NT2/D1 (cell line): ENCODE results near the gene ANKRD31.

Experiments
- DNase-seq: peaks from one replicate; pipeline ENCODE4 v3.0.0-alpha.2; 2011; ENCODE audit warnings: low read depth, low spot score
- H3K27me3 ChIP-seq: 2 replicates; pipeline ENCODE4 v1.6.0; 2011; ENCODE audit warnings: mild to moderate bottlenecking; ENCODE audit not compliant: insufficient read length, insufficient read depth
- H3K36me3 ChIP-seq: 2 replicates; pipeline ENCODE4 v1.6.1; 2011; ENCODE audit warnings: mild to moderate bottlenecking, low read length, mixed read lengths; ENCODE audit not compliant: insufficient read depth, insufficient read length
- H3K4me1 ChIP-seq: 2 replicates; pipeline ENCODE4 v1.5.1; 2011; ENCODE audit not compliant: insufficient read depth, insufficient read length
- H3K4me3 ChIP-seq: 2 replicates; pipeline ENCODE4 v1.5.1; 2011; ENCODE audit warnings: low read depth; ENCODE audit not compliant: insufficient read length
- H3K9ac ChIP-seq: 2 replicates; pipeline ENCODE4 v1.6.0; 2011; ENCODE audit warnings: low read depth; ENCODE audit not compliant: insufficient read length
- H3K9me3 ChIP-seq: 2 replicates; pipeline ENCODE4 v1.5.1; 2011; ENCODE audit warnings: mild to moderate bottlenecking, low read length; ENCODE audit not compliant: insufficient read depth
- SUZ12 ChIP-seq: IDR thresholded peaks from 2 replicates; pipeline ENCODE4 v1.6.1; 2011; ENCODE audit not compliant: insufficient read length, insufficient read depth; ENCODE audit errors: extremely low read depth
- YY1 ChIP-seq: IDR thresholded peaks from 2 replicates; pipeline ENCODE4 v1.6.1; 2011; ENCODE audit not compliant: insufficient read length, insufficient read depth
- ZNF274 ChIP-seq: IDR thresholded peaks from 2 replicates; pipeline ENCODE4 v1.6.1; 2011; ENCODE audit warnings: mild to moderate bottlenecking, low read depth, low read length

Gene ANKRD31

DNA sequence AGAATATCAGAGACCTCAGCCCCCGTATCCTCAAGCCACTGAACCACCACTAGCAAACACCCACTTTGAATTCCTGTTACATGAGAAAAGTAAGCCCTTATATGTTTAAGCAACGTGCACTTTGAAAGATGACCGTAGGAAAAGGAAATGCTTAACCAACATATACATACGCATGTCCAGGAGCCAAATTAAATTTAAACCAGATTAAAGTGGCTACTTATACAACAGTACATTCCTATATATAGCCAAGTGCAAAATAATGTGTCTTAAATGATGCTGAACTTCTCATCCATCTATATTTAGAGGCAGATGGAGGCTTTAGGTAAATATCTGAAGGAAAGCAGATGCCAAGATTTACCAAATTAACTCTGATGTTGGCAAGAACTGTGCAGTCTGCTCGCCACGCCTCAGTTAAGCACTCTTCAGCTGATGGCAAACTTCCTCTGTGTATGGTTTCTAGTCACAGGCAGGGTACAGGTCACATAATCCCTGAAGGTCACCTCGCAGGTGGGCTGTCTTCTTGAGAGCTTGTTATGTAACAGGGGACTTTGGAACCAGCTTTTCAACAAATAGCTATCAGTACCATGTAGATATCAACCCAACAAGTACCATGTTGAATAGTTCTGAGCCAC is 192.9 kb downstream of the ANKRD31 start:
- H3K27me3 ChIP-seq = no peaks in the 10 kb centered on the region
- H3K4me3 ChIP-seq = no peak overlapping the region
- no peak overlapping the region for H3K9ac ChIP-seq
- peaks cover 59% of the 10 kb centered on the region for H3K36me3 ChIP-seq
- no peaks in the 10 kb centered on the region for H3K9me3 ChIP-seq
- TF ChIP-seq ZNF274 (no peak), SUZ12 (no peak), YY1 (no peak)
- DNase-seq = no peak
- H3K4me1 ChIP-seq = no peaks in the 10 kb centered on the region

DNA sequence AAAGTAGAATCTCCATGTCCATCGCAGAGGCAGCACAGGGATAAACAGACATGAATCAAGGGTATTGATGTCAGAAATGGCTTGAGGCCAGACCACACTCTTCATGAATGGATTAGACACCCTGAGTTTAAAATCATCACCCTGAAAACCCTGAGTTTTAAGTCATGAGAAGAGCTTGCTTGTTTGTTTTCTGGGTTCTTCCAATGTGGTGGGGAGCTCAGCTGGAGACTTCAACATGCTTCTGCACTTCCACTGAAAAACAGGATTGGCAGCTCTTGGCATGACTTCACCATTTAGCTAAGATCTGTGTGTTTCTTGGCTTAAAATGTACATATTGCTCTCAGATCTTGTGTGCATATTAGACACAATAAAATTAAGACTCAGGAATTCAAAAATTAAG is 194.2 kb downstream of the ANKRD31 start:
- H3K36me3 ChIP-seq = peaks cover 55% of the 10 kb centered on the region
- no peak for DNase-seq
- no peak overlapping the region for H3K4me3 ChIP-seq
- no peak overlapping the region for H3K9ac ChIP-seq
- H3K4me1 ChIP-seq = no peaks in the 10 kb centered on the region
- no peaks in the 10 kb centered on the region for H3K9me3 ChIP-seq
- H3K27me3 ChIP-seq = no peaks in the 10 kb centered on the region
- no peak for TF ChIP-seq ZNF274
- no peak for TF ChIP-seq SUZ12
- TF ChIP-seq YY1 = no peak

GRCh38 chr5:75040973-75041372 is 195.7 kb downstream of the ANKRD31 start:
- Histone ChIP-seq H3K9me3 (no peaks in the 10 kb centered on the region), H3K4me3 (no peak overlapping the region), H3K27me3 (no peaks in the 10 kb centered on the region), H3K4me1 (no peaks in the 10 kb centered on the region), H3K36me3 (peaks cover 54% of the 10 kb centered on the region), H3K9ac (no peak overlapping the region)
- TF ChIP-seq SUZ12 (no peak), ZNF274 (no peak), YY1 (no peak)
- no peak for DNase-seq

DNA sequence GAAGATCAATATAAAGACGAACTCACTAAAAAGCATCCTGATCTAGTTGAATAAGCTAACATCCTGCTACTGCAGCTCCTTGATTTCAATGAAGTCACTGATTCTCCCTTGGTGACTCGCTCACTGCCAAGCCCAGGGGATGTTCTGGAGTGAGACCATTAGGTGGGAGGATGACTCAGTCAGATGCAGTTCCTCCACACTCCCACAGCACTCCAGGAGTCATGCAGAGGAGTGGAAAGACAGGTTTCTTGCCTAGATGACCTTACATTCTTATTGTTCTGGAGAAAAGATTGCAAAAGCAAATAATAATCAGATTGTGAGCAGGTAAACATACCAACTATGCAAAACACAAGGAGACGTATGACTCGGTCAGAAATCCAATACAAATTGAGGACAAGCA is 199.6 kb downstream of the ANKRD31 start:
- Histone ChIP-seq H3K36me3 (peaks cover 35% of the 10 kb centered on the region), H3K4me3 (no peak overlapping the region), H3K9me3 (no peaks in the 10 kb centered on the region), H3K9ac (no peak overlapping the region), H3K27me3 (no peaks in the 10 kb centered on the region), H3K4me1 (no peaks in the 10 kb centered on the region)
- no peak for TF ChIP-seq SUZ12
- TF ChIP-seq YY1 = no peak
- no peak for TF ChIP-seq ZNF274
- DNase-seq = no peak

DNA sequence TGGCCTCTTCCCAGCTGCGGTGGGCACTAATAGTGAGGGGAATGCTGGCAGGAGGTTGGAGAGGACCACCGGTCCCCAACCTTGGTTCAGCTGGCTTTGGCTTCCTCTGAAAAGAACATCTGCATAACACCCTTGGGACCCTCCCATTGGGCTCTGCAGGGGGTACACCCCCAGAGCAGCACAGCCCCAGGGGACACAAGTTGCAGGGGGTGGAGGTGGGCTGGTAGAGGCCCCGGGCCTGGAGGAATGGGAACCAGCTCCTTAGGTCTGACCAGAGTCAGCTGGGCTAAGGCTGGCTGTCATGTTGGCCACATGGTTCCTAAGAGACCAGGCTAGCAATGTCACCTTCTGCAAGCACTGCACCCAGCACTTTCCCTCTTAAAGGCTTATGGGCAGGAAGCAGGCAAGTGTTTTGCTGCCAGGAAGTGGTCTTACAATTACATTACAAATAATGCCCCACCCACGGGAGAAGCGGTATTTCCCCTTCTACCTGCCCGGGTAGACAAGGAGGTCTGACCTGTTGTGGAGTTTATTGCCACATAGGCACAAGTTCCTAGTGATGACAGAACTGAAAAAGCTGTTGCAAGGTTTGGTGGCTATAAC is 202.4 kb downstream of the ANKRD31 start:
- H3K9me3 ChIP-seq = no peaks in the 10 kb centered on the region
- TF ChIP-seq SUZ12 (no peak), YY1 (no peak), ZNF274 (no peak)
- no peaks in the 10 kb centered on the region for H3K27me3 ChIP-seq
- no peak overlapping the region for H3K4me3 ChIP-seq
- no peak for DNase-seq
- H3K9ac ChIP-seq = no peak overlapping the region
- no peaks in the 10 kb centered on the region for H3K4me1 ChIP-seq
- peaks cover 33% of the 10 kb centered on the region for H3K36me3 ChIP-seq

DNA sequence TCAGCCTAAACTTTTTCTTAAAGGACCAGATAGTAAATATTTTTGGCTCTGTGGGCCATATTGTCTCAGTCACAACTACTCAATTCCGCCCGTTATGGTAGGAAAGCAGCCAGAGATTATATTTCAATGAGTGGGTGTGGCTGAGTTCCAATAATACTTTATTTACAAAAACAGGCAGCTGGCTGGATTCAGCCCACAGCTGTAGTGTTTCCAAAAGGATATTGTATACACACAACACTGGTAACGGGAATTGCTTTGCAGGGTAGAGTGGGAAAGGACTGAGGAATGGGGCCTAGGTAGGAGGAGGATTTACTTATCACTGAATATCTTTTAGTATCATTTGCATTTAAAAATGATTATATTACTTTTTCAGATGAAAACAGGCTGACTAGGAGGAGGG is 205.3 kb downstream of the ANKRD31 start:
- H3K36me3 ChIP-seq = peaks cover 34% of the 10 kb centered on the region
- H3K4me3 ChIP-seq = no peak overlapping the region
- no peak for DNase-seq
- TF ChIP-seq SUZ12 (no peak), YY1 (no peak), ZNF274 (no peak)
- H3K4me1 ChIP-seq = no peaks in the 10 kb centered on the region
- no peak overlapping the region for H3K9ac ChIP-seq
- no peaks in the 10 kb centered on the region for H3K27me3 ChIP-seq
- H3K9me3 ChIP-seq = no peaks in the 10 kb centered on the region

DNA sequence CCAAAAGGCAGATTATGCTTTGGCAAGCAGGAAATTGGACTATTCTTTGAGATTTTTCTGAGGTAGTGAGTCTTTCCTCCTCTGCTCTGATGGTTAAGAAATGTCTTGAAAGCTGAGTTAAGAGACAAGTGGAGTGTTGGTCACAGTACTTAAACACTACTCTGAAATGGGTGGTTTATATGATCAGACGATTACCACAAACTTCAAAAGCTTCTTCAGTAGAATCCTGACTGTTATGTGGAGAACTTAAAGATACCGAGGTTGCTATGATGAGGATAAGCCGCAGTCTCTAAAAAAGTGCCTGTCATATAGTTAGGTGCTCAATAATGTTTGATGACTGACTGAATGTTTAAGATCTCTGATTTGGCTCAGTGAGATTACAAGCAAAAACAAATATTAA is 208.6 kb downstream of the ANKRD31 start:
- TF ChIP-seq SUZ12 (no peak), ZNF274 (no peak), YY1 (no peak)
- no peaks in the 10 kb centered on the region for H3K27me3 ChIP-seq
- H3K9ac ChIP-seq = no peak overlapping the region
- H3K36me3 ChIP-seq = peaks cover 18% of the 10 kb centered on the region
- H3K4me3 ChIP-seq = no peak overlapping the region
- no peaks in the 10 kb centered on the region for H3K4me1 ChIP-seq
- no peak for DNase-seq
- no peaks in the 10 kb centered on the region for H3K9me3 ChIP-seq
